NCI-H2029 treated with DMSO at 0.1 percent for 48 hours (cell line): ENCODE results near the gene PPP1R3G.

ENCODE experiments used
- DNase-seq: peaks from one replicate; lab custom pipeline; 2025; lab: John Stamatoyannopoulos, UW

PPP1R3G gene

GRCh38 chr6:5094327-5094726, 9.2 kb downstream of the PPP1R3G start:
- no peak for DNase-seq

DNA sequence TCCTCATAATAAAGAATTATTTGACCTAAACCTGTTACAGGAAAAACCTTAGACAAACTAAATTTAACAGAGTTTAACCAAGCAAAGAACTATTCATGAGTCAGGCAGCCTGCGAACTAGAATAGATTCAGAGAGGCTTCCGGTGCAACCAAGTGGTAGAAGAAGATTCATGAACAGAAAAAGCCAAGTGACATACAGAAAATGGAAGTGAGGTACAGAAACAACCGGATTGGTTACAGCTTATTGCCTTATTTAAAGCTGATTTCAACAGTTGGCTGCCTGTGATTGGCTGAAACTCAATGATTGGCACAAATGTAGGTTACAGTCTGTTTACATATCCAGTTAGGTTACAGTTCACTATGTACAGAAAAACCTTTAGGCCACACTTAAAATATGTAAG, 10.1 kb downstream of the PPP1R3G start:
- DNase-seq = no peak

DNA sequence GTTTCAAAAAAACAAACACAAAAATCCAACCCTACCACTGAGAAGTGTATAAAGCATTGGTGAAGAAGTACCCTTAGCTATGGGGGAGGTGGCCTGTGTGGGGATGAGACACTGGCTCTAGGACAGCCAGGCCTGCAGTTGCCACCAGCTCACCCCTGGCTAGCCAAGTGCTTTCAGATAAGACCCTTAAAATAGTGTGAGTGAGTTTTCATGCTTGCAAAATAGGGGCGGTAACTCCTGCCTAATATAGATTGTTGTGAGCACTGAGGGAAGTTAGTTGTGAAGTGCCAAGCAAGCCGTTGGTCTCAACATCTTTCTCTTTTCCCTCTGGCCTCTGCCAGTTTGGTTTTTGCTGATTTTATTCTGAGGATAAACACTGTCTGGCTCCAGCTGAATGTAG, 11.3 kb downstream of the PPP1R3G start:
- no peak for DNase-seq

DNA sequence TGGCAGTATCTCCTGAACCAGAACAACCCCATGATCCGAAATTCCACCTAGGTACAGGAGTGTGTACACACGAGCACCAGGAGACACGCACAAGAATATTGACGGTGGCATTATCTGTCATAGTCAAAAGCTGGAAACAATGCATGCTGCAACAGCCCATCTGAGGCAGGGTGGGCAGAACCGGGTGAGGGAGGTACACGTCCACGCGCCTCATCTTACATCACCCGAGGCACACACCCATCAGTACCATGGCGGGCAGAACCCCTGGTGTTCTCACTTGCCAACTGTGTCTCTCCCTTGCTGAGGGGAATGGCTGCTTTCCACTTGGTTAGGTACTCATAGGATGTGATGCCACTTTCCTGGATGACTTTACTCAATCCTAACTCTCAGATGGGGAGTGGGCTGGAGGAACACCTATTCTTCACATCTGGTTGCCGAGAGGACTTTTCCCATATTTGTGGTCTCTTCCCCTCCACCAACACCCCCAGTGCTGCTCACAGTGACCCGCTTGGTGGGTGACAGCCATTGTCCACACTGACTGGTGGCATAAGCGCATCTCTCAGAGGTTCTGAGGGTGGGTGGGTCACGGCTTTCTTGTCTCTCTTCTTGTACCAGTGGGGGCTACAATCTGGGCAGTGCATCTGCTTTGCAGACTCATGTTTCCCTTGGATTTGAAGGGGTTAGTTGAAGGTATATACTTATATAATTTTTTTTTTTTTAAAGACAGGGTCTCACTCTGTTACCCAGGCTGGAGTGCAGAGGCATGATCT, 13.5 kb downstream of the PPP1R3G start:
- no peak for DNase-seq

DNA sequence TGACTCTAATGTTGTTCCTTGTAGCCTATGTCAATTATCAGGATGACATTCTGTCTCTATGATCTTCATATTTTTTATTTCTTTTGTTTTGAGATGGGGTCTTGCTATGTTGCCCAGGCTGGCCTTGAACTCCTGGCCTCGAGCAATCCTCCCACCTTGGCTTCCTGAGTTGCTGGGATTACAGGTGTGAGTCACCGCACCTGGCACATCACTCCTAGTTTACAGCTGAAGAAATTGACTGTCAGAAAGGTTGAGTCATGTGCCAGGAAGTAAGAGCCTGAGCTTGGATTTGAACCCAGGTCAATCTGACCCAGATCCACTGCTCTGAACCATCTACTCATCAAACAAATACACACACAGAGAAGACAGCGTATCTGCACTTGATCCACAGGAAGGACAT, 14.4 kb downstream of the PPP1R3G start:
- no peak for DNase-seq

- DNase-seq = no peak
These were observed 15.7 kb downstream of the PPP1R3G start for GRCh38 chr6:5100806-5101205.

- no peak for DNase-seq
These were observed 17.3 kb downstream of the PPP1R3G start for GRCh38 chr6:5102267-5102970.

DNA sequence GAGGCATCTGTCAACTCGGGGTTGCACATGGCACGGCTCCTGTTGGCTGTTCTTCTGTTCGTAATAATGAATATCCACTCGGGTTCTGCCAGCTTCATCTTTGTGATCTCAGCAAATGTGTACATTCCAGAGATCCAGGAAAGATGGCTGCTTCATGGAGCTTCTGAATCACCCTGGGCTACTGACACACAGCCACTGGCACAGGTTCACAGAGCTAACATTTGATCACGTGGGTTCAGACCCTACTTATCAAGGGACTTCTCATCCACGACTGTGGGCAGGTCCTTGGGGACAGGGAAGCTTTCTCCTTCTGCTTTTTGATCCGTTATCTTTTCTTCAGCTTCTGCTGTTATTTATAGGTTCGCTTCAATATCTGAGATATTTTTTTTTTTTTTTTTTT, 18.1 kb downstream of the PPP1R3G start:
- no peak for DNase-seq

DNA sequence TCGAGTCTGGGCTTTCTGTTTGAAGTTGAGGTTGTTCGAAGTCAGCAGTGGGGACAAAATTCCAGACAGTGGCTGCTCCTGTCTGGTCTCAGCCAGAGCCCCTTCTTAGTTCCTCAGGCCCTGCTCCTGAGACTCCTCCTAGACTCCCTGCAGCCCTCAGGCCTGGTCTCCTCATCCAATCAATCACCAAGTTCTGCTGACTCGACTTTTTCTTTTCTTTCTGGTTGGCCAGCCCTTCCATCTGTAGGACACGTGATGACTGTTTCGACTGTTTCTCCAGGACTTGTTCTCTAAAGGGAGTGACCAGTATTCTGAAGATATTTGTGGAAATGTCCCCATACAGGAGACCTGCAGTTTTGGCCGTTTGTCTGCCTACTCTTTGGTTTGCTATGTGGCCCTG, 19.5 kb downstream of the PPP1R3G start:
- no peak for DNase-seq

- no peak for DNase-seq
These were observed 20.0 kb downstream of the PPP1R3G start for GRCh38 chr6:5105146-5105545.

DNA sequence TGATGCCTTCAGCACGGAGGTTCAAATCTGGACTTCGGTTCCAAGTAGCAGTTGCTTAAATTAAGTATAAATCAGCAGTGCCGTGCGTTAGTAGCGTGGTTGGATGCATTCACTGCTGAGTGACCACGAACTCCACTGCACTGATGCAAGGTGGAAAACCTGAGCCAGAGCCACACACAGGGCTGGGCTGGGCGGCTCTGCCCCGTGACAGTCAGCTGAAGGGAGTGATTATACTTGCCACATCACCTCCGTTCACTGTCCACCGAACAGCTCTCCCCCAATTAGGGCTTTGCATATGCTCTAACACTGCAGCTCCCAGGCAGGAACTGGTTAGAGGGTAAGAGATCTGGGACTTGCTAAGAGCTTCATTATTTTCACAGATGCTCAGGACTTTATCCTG, 22.2 kb downstream of the PPP1R3G start:
- DNase-seq = no peak

- no peak for DNase-seq
These were observed 22.9 kb downstream of the PPP1R3G start for GRCh38 chr6:5108068-5108467.

- no peak for DNase-seq
These were observed 23.5 kb downstream of the PPP1R3G start for GRCh38 chr6:5108536-5109150.

- no peak for DNase-seq
These were observed 24.3 kb downstream of the PPP1R3G start for GRCh38 chr6:5109436-5109835.

DNA sequence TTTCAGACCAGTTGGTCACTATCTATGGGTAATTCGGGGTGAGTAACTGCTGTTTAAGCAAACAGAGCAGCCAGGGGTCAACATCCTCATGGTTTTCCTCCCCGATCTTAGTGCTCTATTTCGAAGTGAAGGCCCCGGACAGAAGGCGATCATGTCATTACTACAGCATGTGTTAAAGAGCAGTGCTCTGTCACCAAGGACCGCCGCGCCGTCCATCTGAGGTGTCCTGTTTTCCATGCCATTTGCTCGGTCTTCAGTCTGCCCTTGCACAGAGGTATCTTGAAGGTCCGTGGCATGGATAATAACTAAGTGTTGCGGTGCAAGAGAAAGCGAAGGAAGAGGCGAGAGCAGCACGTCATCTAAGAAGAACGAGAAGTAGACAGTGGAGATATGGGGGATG, 25.1 kb downstream of the PPP1R3G start:
- no peak for DNase-seq

DNA sequence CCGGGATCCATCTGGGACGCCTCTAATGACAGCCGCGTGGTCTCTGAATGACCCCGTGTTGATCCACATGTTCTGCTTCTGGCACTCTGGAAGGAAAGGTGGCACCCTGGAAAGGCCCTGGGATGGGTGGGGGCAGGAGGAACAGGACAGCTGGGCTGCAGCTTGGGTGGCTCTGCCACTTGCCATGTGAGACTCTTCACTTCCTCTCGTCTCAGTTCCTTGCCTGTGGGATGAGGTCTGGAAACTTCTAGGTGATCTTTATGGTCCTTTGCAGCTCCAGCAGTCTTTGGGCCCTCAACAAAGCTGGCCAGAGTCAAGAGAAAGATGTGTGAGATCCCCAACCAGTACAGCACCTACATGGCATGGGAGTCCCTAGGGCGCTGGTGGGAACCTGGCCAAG, 26.5 kb downstream of the PPP1R3G start:
- DNase-seq = no peak

DNA sequence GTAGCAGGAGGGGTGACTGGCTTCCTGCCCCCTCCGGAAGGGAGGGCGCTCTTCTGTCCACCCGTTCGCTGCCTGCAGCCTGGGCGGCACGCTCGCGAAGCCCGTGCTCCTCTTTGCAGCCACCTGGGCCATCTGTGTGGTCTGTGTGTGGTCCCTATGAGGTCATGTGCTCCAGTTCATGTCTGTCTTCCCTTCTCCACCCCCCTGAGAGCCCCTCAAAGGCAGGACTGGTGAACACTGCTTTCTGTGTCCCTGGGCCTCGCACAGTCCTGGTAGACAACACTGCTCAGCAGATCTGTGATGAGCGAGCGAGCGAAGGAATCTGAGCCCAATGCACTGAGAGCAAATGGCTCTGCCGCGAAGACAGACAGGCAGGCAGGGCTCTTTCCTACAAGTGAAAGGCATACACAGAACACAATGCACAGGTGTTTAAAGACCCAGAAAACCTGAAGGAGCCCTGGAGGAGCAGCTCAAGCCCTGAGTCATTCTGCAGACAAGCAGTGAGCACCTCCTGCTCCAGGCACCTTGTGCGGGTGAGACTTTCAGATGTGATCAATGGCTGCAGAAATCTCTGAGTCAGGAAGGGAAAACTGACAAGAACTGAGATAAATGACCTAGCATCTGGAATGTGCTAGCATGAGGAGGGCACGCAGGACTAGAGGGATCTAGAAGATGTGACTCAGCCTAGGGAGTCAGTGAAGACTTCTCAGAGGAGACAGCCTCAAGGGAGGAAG, 27.1 kb downstream of the PPP1R3G start:
- no peak for DNase-seq

- DNase-seq = no peak
These were observed 28.0 kb downstream of the PPP1R3G start for GRCh38 chr6:5113096-5113495.

GRCh38 chr6:5115168-5115567, 30.0 kb downstream of the PPP1R3G start:
- no peak for DNase-seq

- DNase-seq = no peak
These were observed 31.3 kb downstream of the PPP1R3G start for GRCh38 chr6:5116243-5116991.

GRCh38 chr6:5119090-5119951, 34.2 kb downstream of the PPP1R3G start:
- DNase-seq = no peak
